Thyroid gland (tissue), 4 donors: Measurements from ENCODE around the gene INPP4B. TPM values are rescaled to one million over a fixed set of nuclear protein-coding genes. Genes with fewer than 3 reads are reported as not detected.

Source experiments
- DNase-seq, 2 donors: peaks; one replicate each; pipeline ENCODE4 v3.0.0-alpha.2; 2019
- H3K27ac ChIP-seq, 3 donors: fragments of 200-600 bp; sonication (generic); 1 replicate in 2 of 3; 2 replicates in 1 of 3; pipeline ENCODE4 v1.5.1; 2016 to 2019; ENCODE audit warnings: mild to moderate bottlenecking in 1 of 3, moderate library complexity in 1 of 3
- H3K27me3 ChIP-seq: fragments of 200-600 bp; sonication (generic); one replicate; pipeline ENCODE4 v1.5.1; 2019
- H3K36me3 ChIP-seq, 2 donors: fragments of 200-600 bp; sonication (generic); one replicate each; pipeline ENCODE4 v1.5.1; 2016 to 2019
- H3K4me1 ChIP-seq, 2 donors: fragments of 200-600 bp; sonication (generic); one replicate each; pipeline ENCODE4 v1.5.1; 2017 to 2019
- H3K4me3 ChIP-seq, 3 donors: fragments of 200-600 bp; sonication (generic); replicated peaks in 1 of 3; 1 replicate in 2 of 3; 2 replicates in 1 of 3; pipeline ENCODE4 v1.5.1; 2016; ENCODE audit warnings: mild to moderate bottlenecking in 1 of 3
- H3K9me3 ChIP-seq: fragments of 200-600 bp; sonication (generic); one replicate; pipeline ENCODE4 v1.5.1; 2017
- POLR2A ChIP-seq, 2 donors: fragments of 450-650 bp; IDR thresholded peaks; one replicate each; pipeline ENCODE4 v1.6.1; 2017; ENCODE audit warnings: antibody characterized with exemption in 2 of 2, mild to moderate bottlenecking in 2 of 2, moderate library complexity in 1 of 2
- WGBS, 2 donors: methylation state at CpG; one replicate each; pipeline ENCODE4 v1.1.5; 2017; 5-methylcytosine and 5-hydroxymethylcytosine counted together
- intact Hi-C: fragments of 100-400 bp; cut with DNase I; formaldehyde crosslinking; loops from one replicate; pipeline ENCODE4 v1.15.1; 2023
- total RNA-seq, 4 donors: library from RNA; depleted of rRNA; stranded (reverse); fragments of >200 nt; gene quantifications; one replicate each; pipeline ENCODE4 v1.2.3, GENCODE V29; 2016
- TF ChIP-seq, protein P1 (sequence below), 6 experiments: fragments of 200-600 bp in 3 of 6; fragments of 450-650 bp in 3 of 6; sonication (generic) in 3 of 6; IDR thresholded peaks; one replicate each; pipeline ENCODE4 v1.5.1; 2016 to 2019; ENCODE audit warnings: antibody characterized with exemption in 6 of 6, mild to moderate bottlenecking in 2 of 6, inconsistent platforms in 1 of 6, moderate library complexity in 1 of 6

Gene INPP4B
- total RNA-seq, 4 donors from 2014 or later = 8.0 to 22.1 (median 12.0) TPM

DNA sequence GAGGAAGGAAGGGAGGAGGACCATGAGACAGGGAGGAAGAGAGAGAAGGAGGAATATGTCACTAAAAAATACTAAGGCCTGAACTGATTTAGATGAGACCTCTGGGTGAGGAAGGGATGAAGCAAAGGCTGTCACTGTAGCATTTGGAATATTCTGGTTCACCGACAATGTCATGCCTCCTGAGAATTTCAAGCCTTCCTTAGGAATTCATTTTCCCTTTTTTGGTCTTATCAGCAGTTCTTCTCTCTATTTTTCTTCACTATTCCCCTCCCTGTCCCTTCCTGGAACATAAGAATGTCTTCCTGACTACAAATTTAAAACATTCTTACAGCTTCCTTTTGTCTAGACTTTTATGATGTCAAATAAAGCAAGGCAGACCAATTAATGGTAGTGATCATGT, 527.8 kb downstream of the INPP4B start:
- Histone ChIP-seq H3K9me3 (no peaks in the 10 kb centered on the region), H3K4me3 (no peak overlapping the region), H3K27ac (no peak overlapping the region), H3K36me3 (no peaks in the 10 kb centered on the region), H3K27me3 (no peaks in the 10 kb centered on the region), H3K4me1 (no peaks in the 10 kb centered on the region)
- TF ChIP-seq, protein P1, sequence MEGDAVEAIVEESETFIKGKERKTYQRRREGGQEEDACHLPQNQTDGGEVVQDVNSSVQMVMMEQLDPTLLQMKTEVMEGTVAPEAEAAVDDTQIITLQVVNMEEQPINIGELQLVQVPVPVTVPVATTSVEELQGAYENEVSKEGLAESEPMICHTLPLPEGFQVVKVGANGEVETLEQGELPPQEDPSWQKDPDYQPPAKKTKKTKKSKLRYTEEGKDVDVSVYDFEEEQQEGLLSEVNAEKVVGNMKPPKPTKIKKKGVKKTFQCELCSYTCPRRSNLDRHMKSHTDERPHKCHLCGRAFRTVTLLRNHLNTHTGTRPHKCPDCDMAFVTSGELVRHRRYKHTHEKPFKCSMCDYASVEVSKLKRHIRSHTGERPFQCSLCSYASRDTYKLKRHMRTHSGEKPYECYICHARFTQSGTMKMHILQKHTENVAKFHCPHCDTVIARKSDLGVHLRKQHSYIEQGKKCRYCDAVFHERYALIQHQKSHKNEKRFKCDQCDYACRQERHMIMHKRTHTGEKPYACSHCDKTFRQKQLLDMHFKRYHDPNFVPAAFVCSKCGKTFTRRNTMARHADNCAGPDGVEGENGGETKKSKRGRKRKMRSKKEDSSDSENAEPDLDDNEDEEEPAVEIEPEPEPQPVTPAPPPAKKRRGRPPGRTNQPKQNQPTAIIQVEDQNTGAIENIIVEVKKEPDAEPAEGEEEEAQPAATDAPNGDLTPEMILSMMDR (IDR thresholded peaks at IDR 0.05) = no peak
- no peak for TF ChIP-seq POLR2A (IDR thresholded peaks at IDR 0.05)
- intact Hi-C loops = no loop called here
- 69% methylated on average over 1 of the region's 1 CpG for WGBS, 2 donors
- DNase-seq = no peak

DNA sequence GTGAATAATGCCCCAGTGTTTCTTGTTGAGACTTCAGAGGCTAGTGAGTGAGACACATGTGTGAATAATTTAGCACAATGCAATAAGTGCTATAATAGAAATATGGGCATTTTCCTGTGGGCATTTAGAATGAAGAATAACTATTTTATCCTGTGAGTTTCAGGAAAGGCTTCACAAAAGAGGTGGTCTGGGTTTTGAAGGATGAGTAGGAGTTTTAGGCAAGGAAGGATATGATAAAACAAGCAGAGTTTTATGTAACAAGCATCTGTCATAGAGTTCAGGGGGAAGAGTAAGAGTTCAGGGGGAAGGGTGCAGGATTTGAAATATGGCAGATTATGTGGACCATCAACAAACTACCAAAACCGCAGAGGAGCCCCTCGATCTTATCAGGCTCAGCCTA, 529.2 kb downstream of the INPP4B start:
- no peaks in the 10 kb centered on the region for H3K9me3 ChIP-seq
- no peaks in the 10 kb centered on the region for H3K36me3 ChIP-seq
- H3K27ac ChIP-seq = no peak overlapping the region
- H3K4me1 ChIP-seq = no peaks in the 10 kb centered on the region
- TF ChIP-seq, protein P1 (IDR thresholded peaks at IDR 0.05) = no peak
- TF ChIP-seq POLR2A (IDR thresholded peaks at IDR 0.05) = no peak
- no peak overlapping the region for H3K4me3 ChIP-seq
- no peaks in the 10 kb centered on the region for H3K27me3 ChIP-seq
- intact Hi-C loops = no loop called here
- DNase-seq = no peak
- WGBS, 2 donors = 97% methylated on average over 2 of the region's 2 CpGs

DNA sequence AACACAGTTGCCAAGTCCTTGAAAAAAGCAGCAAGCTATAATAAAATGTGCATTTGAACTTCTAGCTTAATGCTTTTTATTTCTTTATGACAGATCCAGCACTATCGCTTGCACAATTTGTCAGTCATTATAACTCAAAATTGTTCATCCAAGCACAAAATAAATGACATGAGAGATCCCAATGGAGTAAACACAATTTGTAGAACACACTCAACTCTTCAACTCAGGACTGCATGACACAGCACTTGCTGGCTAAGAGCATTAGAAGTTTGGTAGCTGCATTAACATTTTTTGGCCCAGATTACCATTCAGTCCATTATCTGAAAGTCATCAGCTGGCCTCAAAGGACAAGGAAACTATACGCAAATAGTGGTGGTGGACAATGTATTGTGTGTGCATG, 530.1 kb downstream of the INPP4B start:
- DNase-seq = no peak
- Histone ChIP-seq H3K9me3 (no peaks in the 10 kb centered on the region), H3K4me3 (no peak overlapping the region), H3K36me3 (no peaks in the 10 kb centered on the region), H3K27me3 (no peaks in the 10 kb centered on the region), H3K4me1 (no peaks in the 10 kb centered on the region), H3K27ac (no peak overlapping the region)
- intact Hi-C loops = no loop called here
- TF ChIP-seq POLR2A (IDR thresholded peaks at IDR 0.05) = no peak
- TF ChIP-seq, protein P1 (IDR thresholded peaks at IDR 0.05) = no peak
- 85 to 87% methylated on average over 2 of the region's 2 CpGs for WGBS, 2 donors

DNA sequence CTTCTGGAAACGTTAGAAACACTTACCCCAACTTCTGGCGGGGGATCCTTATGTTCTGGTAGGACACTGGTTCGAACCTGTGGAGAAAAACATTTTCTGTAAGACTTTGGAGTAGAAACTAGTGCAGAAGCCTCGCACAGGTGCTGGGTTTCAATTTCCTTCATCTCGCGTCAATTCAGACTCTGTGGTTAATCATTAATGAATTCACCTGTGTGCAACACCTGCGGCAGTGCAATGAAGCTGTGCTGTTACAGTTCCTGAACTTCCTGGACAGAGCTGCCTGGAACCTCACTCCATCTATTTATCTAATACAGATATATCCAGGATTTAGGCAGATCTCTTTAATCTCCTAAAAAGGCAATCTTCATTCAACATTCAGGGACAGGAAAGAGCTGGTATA, 531.4 kb downstream of the INPP4B start:
- H3K27me3 ChIP-seq = no peaks in the 10 kb centered on the region
- WGBS, 2 donors = 91 to 93% methylated on average over 7 of the region's 7 CpGs

DNA sequence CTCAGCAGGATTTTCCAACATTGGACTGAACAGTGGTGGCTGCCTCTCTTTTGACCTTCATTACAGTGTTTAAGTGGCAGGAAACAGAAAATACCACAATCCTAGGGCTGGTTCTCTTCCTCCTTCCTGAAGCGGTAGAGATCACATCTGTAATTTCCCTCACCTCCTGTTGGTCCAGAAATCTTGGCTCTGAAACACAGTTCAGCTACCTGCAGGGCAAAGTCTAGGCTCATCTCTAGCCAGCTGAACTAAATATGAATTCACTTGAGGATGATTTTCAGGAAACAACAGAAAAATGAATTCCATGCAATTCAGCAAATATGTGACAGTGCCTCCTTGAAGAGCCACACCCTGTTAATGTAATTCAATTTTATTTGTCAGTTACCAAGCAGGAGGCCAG, 531.9 kb downstream of the INPP4B start:
- intact Hi-C loops = no loop called here
- H3K4me1 ChIP-seq = no peaks in the 10 kb centered on the region
- no peak overlapping the region for H3K4me3 ChIP-seq
- WGBS, 2 donors = 74 to 87% methylated on average over 1 of the region's 1 CpG
- no peaks in the 10 kb centered on the region for H3K9me3 ChIP-seq
- DNase-seq = no peak
- TF ChIP-seq, protein P1 (IDR thresholded peaks at IDR 0.05) = no peak
- TF ChIP-seq POLR2A (IDR thresholded peaks at IDR 0.05) = no peak
- H3K27me3 ChIP-seq = no peaks in the 10 kb centered on the region
- H3K36me3 ChIP-seq = no peaks in the 10 kb centered on the region
- no peak overlapping the region for H3K27ac ChIP-seq

More for the DNA sequence above, 531.4 kb downstream of the INPP4B start:
- no peak for TF ChIP-seq POLR2A (IDR thresholded peaks at IDR 0.05)
- TF ChIP-seq, protein P1 (IDR thresholded peaks at IDR 0.05) = no peak
- Histone ChIP-seq H3K4me3 (no peak overlapping the region), H3K27ac (no peak overlapping the region), H3K9me3 (no peaks in the 10 kb centered on the region), H3K4me1 (no peaks in the 10 kb centered on the region), H3K36me3 (no peaks in the 10 kb centered on the region)
- DNase-seq = no peak
- intact Hi-C loops = no loop called here
